Right ventricle myocardium superior (tissue), 1 donor: Measurements from ENCODE around the gene TCERG1. TPM values are rescaled to one million over a fixed set of nuclear protein-coding genes. Genes with fewer than 3 reads are reported as not detected.

ENCODE experiments used
- ATAC-seq: fragments of 200-7000 bp; cut with Tn5 transposase; one replicate; pipeline ENCODE4 v1.9.1; 2020; ENCODE audit warnings: mild to moderate bottlenecking; ENCODE audit not compliant: poor library complexity
- DNase-seq: peaks from one replicate; pipeline ENCODE4 v3.0.0-alpha.2; 2020
- intact Hi-C: fragments of 100-400 bp; cut with DNase I; formaldehyde crosslinking; loops from one replicate; pipeline ENCODE4 v1.11.2; 2022
- total RNA-seq: library from RNA; stranded (reverse); fragmentation: NEBNext Ultra II Directional; extraction: Animal tissue kit (Norgen Biotek cat#: 25700); gene quantifications from one replicate; pipeline ENCODE4 v1.2.1, GENCODE V29; 2021
- donor health status: DM: no; HTN: yes; CAD: no; lungs with severe emphysema.

TCERG1 gene
- total RNA-seq, 1 donor from 2014 or later = 20.8 TPM

DNA sequence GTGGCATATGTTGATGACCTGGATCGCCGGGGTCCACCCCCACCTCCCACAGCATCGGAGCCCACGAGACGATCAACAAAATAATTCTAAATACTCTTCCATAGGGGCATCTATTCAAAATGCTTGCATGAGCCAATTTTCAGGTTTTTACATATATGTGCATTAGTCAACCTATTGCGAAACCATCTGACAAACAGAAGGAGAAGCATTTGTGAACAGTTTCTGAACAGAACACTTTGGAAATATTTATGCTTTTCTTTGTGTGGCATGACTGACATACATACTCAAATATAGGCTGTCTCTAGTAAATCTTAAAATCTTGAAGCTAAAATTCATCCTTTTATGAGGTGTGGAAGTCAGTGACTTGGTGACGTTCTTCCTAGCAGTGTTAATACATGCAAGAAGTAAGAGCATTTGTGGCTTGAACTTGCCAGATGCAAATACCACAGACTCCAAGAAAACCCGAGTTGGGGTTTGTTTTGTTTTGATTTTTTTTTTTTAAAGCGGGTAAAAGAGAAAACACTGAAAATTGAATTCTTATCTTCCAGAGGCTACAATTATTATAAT is 63.5 kb downstream of the TCERG1 start:
- ATAC-seq (no peak), DNase-seq (no peak)
- intact Hi-C loops = no loop called here

DNA sequence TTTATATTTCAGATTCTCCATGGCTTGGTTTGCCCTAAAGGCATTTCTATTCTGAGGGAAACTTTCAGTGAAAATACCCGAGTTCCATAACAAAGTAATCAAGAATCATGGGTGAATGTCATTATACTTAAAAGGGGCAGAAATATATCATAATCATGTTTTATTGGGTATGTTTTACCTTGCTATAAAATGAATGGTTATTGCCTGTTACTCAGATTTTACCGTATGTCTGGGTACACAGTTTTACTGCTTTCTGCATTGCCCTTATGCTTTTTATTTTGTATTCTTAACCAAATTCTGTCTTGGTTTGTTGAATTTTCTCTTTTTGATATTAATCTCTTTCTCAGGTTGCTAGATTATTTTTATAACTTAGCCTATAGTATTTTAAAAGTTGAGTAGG is 66.3 kb downstream of the TCERG1 start:
- intact Hi-C loops = no loop called here
- DNase-seq (no peak), ATAC-seq (no peak)

DNA sequence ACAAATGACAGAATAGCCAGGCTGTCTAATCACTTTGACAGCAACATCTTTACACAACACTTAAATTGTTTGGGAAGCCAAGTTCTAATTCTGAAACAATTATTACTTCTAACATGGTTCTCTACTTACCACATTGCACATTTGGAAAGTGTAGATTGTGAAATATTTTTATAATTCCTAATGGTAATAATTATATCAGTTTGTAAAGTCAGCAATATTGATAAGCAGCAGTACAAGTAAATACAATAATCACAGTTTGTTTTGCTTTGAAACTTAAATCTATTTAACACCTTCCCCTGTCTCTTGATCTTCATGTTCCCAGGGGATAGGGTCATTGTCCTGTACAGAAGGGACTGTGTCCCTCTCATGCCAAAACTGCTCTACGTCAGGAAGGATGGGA is 67.4 kb downstream of the TCERG1 start:
- no peak for ATAC-seq
- intact Hi-C loops = no loop called here
- no peak for DNase-seq

DNA sequence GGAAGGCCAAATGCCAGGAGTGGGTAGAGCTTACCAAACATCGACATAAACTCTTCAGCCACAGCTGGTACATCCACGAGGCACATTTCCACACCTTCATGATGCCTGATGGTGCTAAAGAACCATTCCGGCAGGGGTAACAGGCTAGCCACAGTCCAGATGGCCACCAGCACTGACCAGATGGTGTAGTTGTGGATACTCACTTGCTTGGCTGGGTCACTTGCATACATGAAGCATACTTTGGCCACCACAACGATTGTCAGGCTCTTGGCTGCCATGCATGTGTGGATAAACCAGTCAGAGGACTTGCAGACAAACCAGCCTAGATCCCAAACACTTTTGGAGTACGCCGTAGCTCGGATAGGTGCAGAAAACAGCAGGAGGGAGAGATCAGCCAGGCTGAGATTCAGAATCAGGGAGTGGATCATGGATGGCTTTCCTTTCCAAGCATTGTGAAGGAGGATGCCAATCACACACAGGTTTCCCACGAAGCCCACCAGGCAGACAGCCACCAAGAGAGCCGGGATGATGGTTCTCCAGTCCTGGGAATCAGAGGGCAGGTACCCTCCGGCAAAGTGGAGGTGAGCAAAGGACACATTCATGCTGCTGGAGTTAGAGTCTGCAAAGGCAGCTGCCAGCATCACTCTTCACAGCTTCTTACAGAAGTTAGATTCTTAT is 68.5 kb downstream of the TCERG1 start:
- DNase-seq (no peak), ATAC-seq (no peak)

DNA sequence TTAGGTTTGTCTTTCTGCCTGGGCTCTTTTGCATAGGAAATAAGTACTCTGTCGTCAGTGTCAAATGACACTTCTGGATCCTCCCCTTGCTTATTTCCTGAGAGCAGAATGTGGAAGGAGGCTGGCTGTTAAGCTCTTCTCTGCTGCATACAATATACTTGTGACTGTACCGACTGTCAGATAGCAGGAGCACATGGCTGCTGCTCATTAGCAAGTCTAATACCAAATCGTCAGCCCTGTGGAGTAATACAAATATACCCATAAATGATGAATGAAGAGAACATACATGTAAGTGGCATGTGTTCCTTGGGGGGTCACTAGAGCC is 69.0 kb downstream of the TCERG1 start, which contains the start of gene GPR151:
Gene GPR151, minus strand, starts transcription at position 40 of the 325 bp plus-strand sequence. CDS start 77 bp downstream, outside the sequence.
- ATAC-seq (no peak), DNase-seq (no peak)

More for the DNA sequence above, 68.5 kb downstream of the TCERG1 start:
- intact Hi-C loops = no loop called here

DNA sequence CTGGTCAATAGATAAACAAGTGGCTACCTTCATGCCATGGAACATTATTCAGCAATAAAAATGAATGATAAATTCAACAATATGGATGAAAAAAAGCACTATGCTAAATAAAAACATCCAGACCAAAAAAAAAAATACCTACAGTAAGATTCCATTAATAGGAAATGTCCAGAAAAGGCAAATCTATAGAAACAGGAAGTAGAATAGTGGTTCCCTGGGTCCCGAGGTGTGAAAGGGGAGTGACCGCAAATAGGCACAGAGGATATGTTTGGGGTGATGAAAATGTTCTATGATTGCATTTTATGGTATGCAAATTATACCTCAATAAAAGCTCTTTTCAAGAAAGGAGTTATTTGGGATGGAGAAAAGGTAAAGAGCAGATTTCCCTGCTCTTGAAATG is 72.4 kb downstream of the TCERG1 start:
- ATAC-seq = no peak
- no peak for DNase-seq
- intact Hi-C loops = no loop called here

More for the DNA sequence above, 69.0 kb downstream of the TCERG1 start, which contains the start of gene GPR151:
- intact Hi-C loops = no loop called here

DNA sequence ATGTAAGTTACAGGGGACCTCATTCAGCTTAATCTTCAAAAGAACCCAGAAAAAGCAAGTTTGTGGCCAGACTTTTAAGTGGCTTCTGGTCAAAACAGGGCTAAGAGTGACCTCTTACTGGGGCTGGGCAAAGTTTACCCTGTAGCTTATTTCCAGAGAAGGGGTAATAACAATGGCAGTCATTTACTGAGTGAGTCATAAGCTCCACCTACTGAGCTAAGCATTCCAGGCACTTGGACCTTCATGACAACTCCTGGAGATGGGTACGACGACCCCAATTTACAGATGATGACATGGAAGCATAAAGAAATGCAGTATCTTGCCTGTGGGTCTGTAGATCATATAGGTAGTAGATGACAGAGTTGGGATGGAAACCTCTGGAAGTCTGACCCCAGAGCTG is 73.6 kb downstream of the TCERG1 start:
- intact Hi-C loops = no loop called here
- ATAC-seq (no peak), DNase-seq (no peak)

DNA sequence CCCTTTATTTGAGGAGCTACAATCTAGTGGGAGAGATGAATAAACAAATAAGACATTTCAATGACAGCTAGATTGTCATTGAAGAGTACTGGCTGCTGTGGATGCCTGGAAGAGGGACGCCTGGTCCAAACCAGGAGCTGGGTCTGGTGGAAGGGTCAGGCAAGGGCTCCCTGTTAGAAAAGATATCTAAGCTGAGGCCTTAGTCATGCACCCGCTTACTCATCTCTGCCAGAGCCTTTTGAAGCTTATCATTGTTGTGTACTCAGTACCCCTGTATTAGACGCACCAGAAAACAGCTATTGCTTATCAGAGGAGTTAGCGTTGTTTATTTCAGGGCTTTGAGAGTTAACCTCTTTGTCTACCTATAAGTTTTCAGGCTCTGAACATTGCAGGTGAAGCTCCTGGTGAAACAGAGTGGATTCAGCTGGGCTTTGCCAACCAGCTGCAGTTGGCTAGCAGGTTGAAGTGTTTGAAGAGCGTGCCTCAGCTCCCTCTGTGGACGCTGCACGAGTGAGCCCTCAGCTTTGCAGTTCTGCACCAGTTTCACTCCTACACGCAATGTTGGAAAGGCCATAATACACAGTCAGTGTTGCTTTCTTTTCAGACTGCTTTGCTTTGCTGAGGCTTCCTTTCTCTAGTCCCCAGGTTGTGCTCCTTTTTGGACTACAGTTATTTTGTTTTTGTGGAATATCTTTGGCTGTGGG is 74.4 kb downstream of the TCERG1 start:
- ATAC-seq (no peak), DNase-seq (no peak)
- intact Hi-C loops = no loop called here

DNA sequence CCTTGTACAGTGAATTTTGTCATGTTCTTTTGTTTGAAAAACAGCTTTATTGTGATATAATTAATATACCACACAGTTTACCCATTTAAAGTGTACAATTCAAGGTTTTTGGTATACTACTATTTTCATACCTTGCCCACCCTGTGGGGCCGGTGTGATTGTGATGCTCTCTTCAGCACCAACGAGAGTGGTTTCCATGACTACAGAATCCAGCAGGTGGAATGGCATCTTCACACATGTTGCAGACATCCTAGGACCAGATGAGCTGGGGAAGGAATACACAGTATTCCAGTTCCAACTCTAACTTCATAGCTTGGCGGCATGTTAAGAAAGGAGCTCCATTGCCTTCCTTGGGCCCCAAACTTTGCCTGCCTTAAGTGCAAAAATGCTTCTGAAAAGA is 76.6 kb downstream of the TCERG1 start:
- intact Hi-C loops = no loop called here
- DNase-seq (no peak), ATAC-seq (no peak)

DNA sequence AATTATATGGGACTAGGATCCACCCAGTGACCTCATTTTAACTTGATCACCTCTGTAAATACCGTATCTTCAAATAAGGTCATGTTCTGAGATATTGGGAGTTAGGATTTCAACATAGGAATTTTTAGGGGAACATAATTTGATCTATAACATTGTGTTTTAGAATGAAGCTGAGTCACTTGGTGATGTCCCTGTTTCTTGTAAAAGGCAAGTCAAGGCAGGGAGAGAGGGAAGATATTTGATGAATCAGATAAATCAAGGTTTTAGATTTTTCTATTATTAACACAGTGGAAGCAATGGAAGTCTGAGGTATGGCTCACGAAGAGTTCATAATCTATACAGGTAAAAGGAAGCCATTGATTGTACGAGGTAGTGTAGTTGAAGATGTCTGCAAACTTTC is 80.7 kb downstream of the TCERG1 start:
- intact Hi-C loops = no loop called here
- DNase-seq (no peak), ATAC-seq (no peak)

DNA sequence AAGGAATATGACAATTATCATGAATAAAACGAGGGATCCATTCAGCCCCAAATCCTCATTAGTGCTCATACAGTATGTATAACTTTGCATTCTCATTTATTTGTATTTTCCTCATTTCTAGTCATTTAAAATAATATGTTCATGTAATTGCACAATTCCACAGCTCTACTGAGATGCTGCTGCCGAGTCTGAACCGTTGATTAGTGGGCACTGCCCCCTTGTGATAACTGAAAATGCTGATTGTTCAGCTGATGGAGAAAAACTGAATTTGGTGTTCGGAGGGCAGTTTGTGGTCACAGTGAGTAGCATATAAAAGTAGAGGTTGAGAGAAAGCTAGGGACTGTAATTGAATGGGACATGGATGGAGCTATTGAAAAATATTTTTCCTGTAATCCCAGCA is 81.1 kb downstream of the TCERG1 start:
- DNase-seq (no peak), ATAC-seq (no peak)
- intact Hi-C loops = no loop called here

DNA sequence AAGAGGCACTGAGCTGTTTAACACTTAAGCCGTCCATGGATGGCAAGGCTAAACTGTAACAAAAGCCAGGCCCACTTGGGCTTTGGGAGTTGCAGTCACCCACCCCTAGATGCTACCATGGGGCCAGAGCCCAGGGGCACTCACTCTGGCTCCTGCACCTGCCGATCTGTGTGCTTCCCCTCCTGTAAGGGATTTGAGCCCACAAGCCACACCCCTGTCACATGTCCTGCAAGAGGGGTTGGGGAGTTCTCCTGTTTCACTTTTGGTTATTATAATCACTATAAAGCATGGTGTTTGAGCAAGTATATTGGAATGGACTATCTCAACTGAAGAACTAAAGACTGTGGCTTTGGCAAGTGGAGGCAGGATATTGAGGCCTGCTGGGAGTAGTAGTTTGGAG is 82.9 kb downstream of the TCERG1 start:
- intact Hi-C loops = no loop called here
- DNase-seq = no peak
- no peak for ATAC-seq

DNA sequence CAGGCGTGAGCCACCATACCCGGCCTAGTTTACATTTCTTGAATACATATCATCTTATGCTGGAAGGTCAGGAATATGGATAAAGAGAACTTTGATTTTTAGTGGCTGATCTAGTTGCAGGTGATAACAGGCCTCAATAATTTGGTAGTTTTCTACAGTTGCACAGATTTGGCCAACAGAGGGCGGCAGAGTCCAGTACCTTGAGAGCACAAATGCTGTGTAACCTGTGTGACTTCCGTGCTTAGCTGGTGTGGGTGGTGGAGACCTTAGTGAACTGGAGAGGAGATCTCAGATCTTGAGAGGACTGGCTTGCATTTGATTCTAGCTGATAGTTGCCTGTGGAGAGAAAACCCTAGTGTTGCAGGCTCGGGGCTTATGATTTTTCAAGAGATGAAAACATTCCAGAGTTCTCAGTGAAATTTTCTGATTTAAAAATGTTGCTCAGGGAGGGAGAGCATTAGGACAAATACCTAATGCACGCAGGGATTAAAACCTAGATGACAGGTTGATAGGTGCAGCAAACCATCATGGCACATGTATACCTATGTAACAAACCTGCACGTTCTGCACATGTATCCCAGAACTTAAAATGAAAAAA is 86.2 kb downstream of the TCERG1 start:
- ATAC-seq (peak; percentile 73), DNase-seq (peak; percentile 58)
- intact Hi-C loops = no loop called here

DNA sequence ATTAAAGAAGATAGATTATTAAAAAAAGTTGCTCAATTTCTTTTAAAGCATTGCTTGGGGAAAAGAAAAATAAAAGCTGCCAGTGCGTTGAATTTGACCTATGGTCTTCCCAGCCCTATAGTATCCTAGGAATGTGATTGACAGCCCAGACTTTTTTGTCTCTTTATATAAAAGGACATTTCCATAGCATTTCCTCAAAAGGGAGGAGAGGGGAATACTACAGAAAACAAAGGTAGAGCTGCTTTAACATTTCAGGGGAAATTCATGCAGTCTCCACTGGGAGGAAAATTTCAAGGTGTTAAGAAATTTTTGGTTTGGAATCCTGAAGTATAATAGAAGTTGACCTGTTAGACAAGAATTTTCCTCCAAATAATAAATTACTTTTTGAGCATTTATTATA is 86.7 kb downstream of the TCERG1 start:
- no peak for ATAC-seq
- intact Hi-C loops = no loop called here
- no peak for DNase-seq

DNA sequence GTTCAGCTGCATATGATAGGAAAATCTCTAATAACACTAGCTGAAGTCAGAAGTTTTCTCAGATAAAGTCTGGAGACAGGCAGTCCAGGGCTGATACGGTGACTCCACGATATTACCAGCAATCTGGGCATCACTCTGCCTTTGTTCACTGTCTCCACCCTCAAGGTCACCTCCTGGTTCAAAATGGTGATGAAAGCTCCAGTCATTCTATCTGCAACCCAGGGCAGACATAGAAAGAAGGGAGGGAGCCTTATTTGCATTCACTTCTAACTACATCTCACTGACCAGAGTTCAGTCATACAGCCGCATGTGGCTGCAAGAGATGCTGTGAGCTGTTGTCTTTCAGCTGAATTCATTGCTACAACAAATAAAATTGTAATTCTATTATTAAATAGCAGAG is 91.3 kb downstream of the TCERG1 start:
- DNase-seq (no peak), ATAC-seq (no peak)
- intact Hi-C loops = loop anchor here (5.0 kb wide), 1 partner anchor 649 kb away; no protein-coding TSS in a partner anchor

DNA sequence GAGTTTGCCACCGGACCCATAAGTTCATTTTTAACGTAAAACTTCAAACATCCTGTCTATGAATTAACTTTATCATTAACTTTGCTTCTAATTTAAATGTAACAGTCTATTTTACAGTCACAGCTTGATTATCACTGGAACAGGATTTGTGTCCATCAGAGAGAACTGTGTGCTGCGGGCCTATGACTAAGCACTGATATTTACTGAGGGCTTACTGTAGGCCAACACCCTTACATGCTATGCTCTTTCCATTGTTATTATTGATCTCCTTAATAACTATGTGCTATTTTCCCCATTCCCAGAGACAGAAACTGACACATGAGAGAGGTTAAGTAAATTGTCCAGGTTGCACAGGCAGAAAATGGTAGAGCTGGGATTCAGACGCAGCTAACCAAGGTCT is 92.8 kb downstream of the TCERG1 start:
- DNase-seq (no peak), ATAC-seq (no peak)
- intact Hi-C loops = loop anchor here (5.0 kb wide), 2 partner anchors 427 to 647 kb away; no protein-coding TSS in a partner anchor

DNA sequence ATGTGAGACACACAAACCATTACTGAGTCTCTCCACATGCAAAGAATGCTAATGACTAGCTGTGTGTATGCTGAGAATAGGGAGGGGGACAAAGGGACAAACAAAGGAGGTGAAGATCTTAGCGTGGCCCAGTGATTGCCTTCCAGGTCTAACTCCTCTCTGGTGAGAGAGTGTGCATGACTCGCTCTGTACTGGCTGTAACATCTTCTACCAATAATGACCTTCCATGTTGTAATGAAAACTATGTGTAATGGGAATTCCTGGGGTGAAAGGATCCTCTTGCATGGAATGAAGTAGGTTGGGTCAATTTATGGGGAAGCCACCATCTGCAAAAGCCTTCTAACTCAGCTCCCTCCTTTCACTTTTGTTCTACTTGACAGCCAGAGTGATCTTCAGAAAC is 93.3 kb downstream of the TCERG1 start:
- DNase-seq = no peak
- intact Hi-C loops = loop anchor here (5.0 kb wide), 1 partner anchor 427 kb away; no protein-coding TSS in a partner anchor
- ATAC-seq = no peak

DNA sequence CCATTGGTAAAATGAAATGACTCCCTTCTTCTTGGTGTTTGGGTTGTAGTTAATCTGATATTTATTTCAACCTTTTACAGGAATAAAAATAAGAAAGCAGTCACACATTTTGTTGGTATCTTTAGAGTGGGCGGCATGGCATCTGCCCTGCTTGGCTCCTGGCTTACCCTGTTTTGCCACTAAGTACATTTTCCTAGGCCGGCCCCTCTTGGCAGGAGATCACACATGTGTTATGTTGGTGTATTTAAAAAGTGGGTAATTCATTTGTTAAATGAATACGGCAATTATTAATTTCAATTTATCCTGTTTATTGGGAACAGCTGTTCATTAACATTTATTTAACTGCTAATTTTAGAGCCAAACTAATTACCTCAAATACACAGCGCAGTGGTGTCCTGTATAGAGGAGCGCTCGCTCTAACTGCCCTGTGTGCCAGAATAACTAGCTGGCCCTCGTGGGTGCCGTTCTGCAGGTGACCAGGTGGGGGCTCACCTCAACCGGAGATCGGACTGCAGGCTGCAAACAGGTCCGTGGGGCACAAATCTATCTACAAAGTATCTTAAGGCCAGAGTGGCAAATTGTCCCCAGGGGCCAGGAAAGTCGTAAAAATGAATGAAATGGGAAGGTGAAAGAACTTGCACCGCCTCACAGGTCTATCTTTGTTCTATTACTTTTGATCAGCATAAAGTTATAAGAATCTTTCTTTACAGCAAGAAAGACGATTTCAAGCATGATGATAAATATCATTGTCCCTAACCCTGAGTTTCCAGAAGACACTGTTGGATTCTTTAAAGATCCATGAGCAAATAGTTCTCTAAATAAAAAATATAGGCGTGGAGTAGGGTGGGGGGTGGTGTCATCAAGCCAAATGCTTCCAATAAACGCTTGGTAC is 95.1 kb downstream of the TCERG1 start:
- ATAC-seq (peak; percentile 91), DNase-seq (peak; percentile 77)
- intact Hi-C loops = loop anchor here (5.0 kb wide), 1 partner anchor 425 kb away; no protein-coding TSS in a partner anchor

DNA sequence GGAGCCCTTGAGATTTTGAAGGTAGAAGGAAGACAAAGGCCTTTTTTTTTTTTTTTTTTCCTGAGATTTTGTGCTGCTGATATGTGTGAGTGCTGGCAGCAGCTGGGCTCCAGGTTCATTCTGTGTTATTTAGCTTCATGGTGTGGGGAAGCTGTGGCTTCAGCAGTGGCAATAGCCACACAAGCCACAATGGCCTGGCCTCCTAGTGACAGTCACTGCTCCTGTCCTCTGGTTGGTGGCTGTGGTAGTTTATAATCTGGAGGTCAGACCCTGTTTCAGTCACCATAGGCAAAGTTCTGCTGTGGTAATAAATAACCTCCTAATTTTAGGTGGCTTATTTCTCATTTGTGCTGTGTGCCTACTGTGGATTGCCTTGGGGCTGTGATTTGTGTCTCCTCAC is 97.1 kb downstream of the TCERG1 start:
- ATAC-seq = no peak
- intact Hi-C loops = loop anchor here (5.0 kb wide), 1 partner anchor 423 kb away; no protein-coding TSS in a partner anchor
- DNase-seq = no peak
